HEK293 (cell line): Measurements from ENCODE around the gene LBHD1.

Source experiments
- CTCF ChIA-PET: fragments of 350-600 bp; formaldehyde crosslinking; extraction: SDS; loops from one replicate; lab custom pipeline; 2021; ENCODE audit warnings: antibody characterized with exemption; lab: Yijun Ruan, JAX
- POLR2A ChIA-PET: fragments of 300-600 bp; formaldehyde crosslinking; extraction: SDS; loops from one replicate; lab custom pipeline; 2020; ENCODE audit warnings: antibody characterized with exemption, inconsistent platforms; lab: Yijun Ruan, JAX
- H3K27ac ChIP-seq: fragments of 200-500 bp; sonication (Bioruptor generic); 2 replicates; pipeline ENCODE4 v1.5.1; 2014; ENCODE audit warnings: low read depth, low read length, control low read depth, inconsistent platforms; ENCODE audit errors: extremely low read depth
- H3K36me3 ChIP-seq, 2 experiments: fragments of 200-500 bp in 1 of 2; sonication (Bioruptor generic) in 1 of 2; 1 replicate in 1 of 2; 2 replicates in 1 of 2; pipeline ENCODE4 v1.5.1; 2014 to 2017; ENCODE audit warnings: inconsistent platforms in 2 of 2, low read length in 2 of 2; ENCODE audit not compliant: control insufficient read depth in 2 of 2, insufficient read depth in 1 of 2
- H3K4me1 ChIP-seq: fragments of 200-500 bp; sonication (Bioruptor generic); 2 replicates; pipeline ENCODE4 v1.5.1; 2014; ENCODE audit warnings: mild to moderate bottlenecking, low read length, inconsistent platforms; ENCODE audit not compliant: control insufficient read depth, insufficient read depth
- H3K4me3 ChIP-seq: 2 replicates; pipeline ENCODE4 v1.5.1; 2011; ENCODE audit warnings: low read depth, mild to moderate bottlenecking, control low read depth, low read length, moderate library complexity
- H3K9me3 ChIP-seq: fragments of 200-500 bp; sonication (Bioruptor generic); 2 replicates; pipeline ENCODE4 v1.5.1; 2014; ENCODE audit warnings: low read depth, low read length, inconsistent platforms; ENCODE audit not compliant: control insufficient read depth, insufficient read depth
- BCL11B ChIP-seq: fragments of 450-650 bp; formaldehyde crosslinking; IDR thresholded peaks from 2 replicates; pipeline ENCODE4 v1.5.1; 2016; ENCODE audit warnings: low read depth, missing biosample characterization, missing genetic modification characterization
- FEZF1 ChIP-seq: fragments of 450-650 bp; formaldehyde crosslinking; IDR thresholded peaks from 2 replicates; pipeline ENCODE4 v1.5.1; 2016; ENCODE audit warnings: missing biosample characterization, missing genetic modification characterization
- YY1 ChIP-seq: fragments of 450-650 bp; formaldehyde crosslinking; IDR thresholded peaks from 2 replicates; pipeline ENCODE4 v1.5.1; 2018; ENCODE audit warnings: missing biosample characterization, missing genetic modification characterization
- ZBTB17 ChIP-seq: fragments of 450-650 bp; formaldehyde crosslinking; IDR thresholded peaks from 2 replicates; pipeline ENCODE4 v1.5.1; 2016; ENCODE audit warnings: missing biosample characterization, missing genetic modification characterization
- ZFP37 ChIP-seq: fragments of 450-650 bp; formaldehyde crosslinking; IDR thresholded peaks from 2 replicates; pipeline ENCODE4 v1.5.1; 2016; ENCODE audit warnings: missing biosample characterization, missing genetic modification characterization
- ZNF155 ChIP-seq: fragments of 450-650 bp; formaldehyde crosslinking; IDR thresholded peaks from 2 replicates; pipeline ENCODE4 v1.5.1; 2016; ENCODE audit warnings: missing biosample characterization, missing genetic modification characterization
- ZNF169 ChIP-seq: fragments of 450-650 bp; formaldehyde crosslinking; IDR thresholded peaks from 2 replicates; pipeline ENCODE4 v1.5.1; 2016; ENCODE audit warnings: missing biosample characterization, missing genetic modification characterization
- ZNF221 ChIP-seq: fragments of 450-650 bp; formaldehyde crosslinking; IDR thresholded peaks from 2 replicates; pipeline ENCODE4 v1.5.1; 2017; ENCODE audit warnings: missing biosample characterization, missing genetic modification characterization, borderline replicate concordance
- ZNF223 ChIP-seq: fragments of 450-650 bp; formaldehyde crosslinking; IDR thresholded peaks from 2 replicates; pipeline ENCODE4 v1.5.1; 2016; ENCODE audit warnings: missing biosample characterization, missing genetic modification characterization
- ZNF23 ChIP-seq: fragments of 450-650 bp; formaldehyde crosslinking; IDR thresholded peaks from 2 replicates; pipeline ENCODE4 v1.5.1; 2016; ENCODE audit warnings: missing biosample characterization, missing genetic modification characterization, borderline replicate concordance
- ZNF394 ChIP-seq: fragments of 450-650 bp; formaldehyde crosslinking; IDR thresholded peaks from 2 replicates; pipeline ENCODE4 v1.5.1; 2016; ENCODE audit warnings: missing biosample characterization, missing genetic modification characterization, mild to moderate bottlenecking, moderate library complexity, borderline replicate concordance
- ZNF473 ChIP-seq: fragments of 450-650 bp; formaldehyde crosslinking; IDR thresholded peaks from 2 replicates; pipeline ENCODE4 v1.5.1; 2017; ENCODE audit warnings: missing biosample characterization, missing genetic modification characterization
- ZNF544 ChIP-seq: fragments of 450-650 bp; formaldehyde crosslinking; IDR thresholded peaks from 2 replicates; pipeline ENCODE4 v1.5.0; 2017; ENCODE audit warnings: missing biosample characterization, missing genetic modification characterization
- ZNF585B ChIP-seq: fragments of 450-650 bp; formaldehyde crosslinking; IDR thresholded peaks from 2 replicates; pipeline ENCODE4 v1.5.1; 2016; ENCODE audit warnings: missing biosample characterization, missing genetic modification characterization
- ZNF776 ChIP-seq: fragments of 450-650 bp; formaldehyde crosslinking; IDR thresholded peaks from 2 replicates; pipeline ENCODE4 v1.5.0; 2017; ENCODE audit warnings: missing biosample characterization, missing genetic modification characterization, borderline replicate concordance
- ZSCAN23 ChIP-seq: fragments of 450-650 bp; formaldehyde crosslinking; IDR thresholded peaks from 2 replicates; pipeline ENCODE4 v1.5.1; 2016; ENCODE audit warnings: missing biosample characterization, missing genetic modification characterization
- TF ChIP-seq, protein P1 (sequence below): sonication (generic); formaldehyde crosslinking; IDR thresholded peaks from 2 replicates; pipeline ENCODE4 v1.8.1; 2022; ENCODE audit warnings: mild to moderate bottlenecking, moderate library complexity, missing genetic modification reagents
- TF ChIP-seq, protein P2 (sequence below): fragments of 450-650 bp; formaldehyde crosslinking; IDR thresholded peaks from 2 replicates; pipeline ENCODE4 v1.5.1; 2017; ENCODE audit warnings: missing biosample characterization, missing genetic modification characterization
- TF ChIP-seq, protein P3 (sequence below): fragments of 450-650 bp; formaldehyde crosslinking; IDR thresholded peaks from 2 replicates; pipeline ENCODE4 v1.5.1; 2016; ENCODE audit warnings: missing biosample characterization, missing genetic modification characterization
- TF ChIP-seq, protein P4 (sequence below): fragments of 450-650 bp; formaldehyde crosslinking; IDR thresholded peaks from 2 replicates; pipeline ENCODE4 v1.5.1; 2017; ENCODE audit warnings: missing biosample characterization, missing genetic modification characterization
- TF ChIP-seq, protein P5 (sequence below): fragments of 450-650 bp; formaldehyde crosslinking; IDR thresholded peaks from 2 replicates; pipeline ENCODE4 v1.5.1; 2016; ENCODE audit warnings: missing biosample characterization, missing genetic modification characterization, borderline replicate concordance
- TF ChIP-seq, protein P6 (sequence below): fragments of 450-650 bp; formaldehyde crosslinking; IDR thresholded peaks from 2 replicates; pipeline ENCODE4 v1.5.1; 2016; ENCODE audit warnings: missing biosample characterization, missing genetic modification characterization
- TF ChIP-seq, protein P7 (sequence below): fragments of 450-650 bp; formaldehyde crosslinking; IDR thresholded peaks from 2 replicates; pipeline ENCODE4; 2016; ENCODE audit warnings: missing biosample characterization, missing genetic modification characterization

Gene LBHD1

DNA sequence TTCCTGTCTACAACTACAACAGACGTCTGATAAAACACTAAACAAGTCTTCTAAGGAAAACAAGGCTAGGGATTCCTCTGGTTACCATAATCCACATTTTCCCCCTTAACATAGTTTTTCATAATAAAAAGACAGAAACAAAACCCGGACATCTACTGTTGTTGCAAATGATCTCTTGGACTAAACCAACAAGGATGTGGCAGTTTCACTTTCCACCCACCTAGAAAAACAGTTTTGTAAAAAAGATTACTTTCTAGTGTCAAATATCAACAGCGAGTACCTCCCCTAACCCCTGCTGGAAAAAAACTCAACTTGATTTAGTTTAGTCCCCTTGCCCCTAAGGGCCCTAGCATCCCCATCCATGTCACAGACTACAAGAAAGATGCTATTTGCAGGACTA is 40.8 kb upstream of the LBHD1 start (continued):
- TF ChIP-seq ZNF23 (tag by site-specific recombination), result no peak
- TF ChIP-seq, protein P1, sequence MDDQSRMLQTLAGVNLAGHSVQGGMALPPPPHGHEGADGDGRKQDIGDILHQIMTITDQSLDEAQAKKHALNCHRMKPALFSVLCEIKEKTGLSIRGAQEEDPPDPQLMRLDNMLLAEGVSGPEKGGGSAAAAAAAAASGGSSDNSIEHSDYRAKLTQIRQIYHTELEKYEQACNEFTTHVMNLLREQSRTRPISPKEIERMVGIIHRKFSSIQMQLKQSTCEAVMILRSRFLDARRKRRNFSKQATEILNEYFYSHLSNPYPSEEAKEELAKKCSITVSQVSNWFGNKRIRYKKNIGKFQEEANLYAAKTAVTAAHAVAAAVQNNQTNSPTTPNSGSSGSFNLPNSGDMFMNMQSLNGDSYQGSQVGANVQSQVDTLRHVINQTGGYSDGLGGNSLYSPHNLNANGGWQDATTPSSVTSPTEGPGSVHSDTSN (CRISPR knock-in tag), result no peak
- TF ChIP-seq, protein P2, sequence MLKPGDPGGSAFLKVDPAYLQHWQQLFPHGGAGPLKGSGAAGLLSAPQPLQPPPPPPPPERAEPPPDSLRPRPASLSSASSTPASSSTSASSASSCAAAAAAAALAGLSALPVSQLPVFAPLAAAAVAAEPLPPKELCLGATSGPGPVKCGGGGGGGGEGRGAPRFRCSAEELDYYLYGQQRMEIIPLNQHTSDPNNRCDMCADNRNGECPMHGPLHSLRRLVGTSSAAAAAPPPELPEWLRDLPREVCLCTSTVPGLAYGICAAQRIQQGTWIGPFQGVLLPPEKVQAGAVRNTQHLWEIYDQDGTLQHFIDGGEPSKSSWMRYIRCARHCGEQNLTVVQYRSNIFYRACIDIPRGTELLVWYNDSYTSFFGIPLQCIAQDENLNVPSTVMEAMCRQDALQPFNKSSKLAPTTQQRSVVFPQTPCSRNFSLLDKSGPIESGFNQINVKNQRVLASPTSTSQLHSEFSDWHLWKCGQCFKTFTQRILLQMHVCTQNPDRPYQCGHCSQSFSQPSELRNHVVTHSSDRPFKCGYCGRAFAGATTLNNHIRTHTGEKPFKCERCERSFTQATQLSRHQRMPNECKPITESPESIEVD (tag by site-specific recombination), result 0 out of 2 replicates have a peak, but pooled peaks have one; percentile 17
- TF ChIP-seq, protein P3, sequence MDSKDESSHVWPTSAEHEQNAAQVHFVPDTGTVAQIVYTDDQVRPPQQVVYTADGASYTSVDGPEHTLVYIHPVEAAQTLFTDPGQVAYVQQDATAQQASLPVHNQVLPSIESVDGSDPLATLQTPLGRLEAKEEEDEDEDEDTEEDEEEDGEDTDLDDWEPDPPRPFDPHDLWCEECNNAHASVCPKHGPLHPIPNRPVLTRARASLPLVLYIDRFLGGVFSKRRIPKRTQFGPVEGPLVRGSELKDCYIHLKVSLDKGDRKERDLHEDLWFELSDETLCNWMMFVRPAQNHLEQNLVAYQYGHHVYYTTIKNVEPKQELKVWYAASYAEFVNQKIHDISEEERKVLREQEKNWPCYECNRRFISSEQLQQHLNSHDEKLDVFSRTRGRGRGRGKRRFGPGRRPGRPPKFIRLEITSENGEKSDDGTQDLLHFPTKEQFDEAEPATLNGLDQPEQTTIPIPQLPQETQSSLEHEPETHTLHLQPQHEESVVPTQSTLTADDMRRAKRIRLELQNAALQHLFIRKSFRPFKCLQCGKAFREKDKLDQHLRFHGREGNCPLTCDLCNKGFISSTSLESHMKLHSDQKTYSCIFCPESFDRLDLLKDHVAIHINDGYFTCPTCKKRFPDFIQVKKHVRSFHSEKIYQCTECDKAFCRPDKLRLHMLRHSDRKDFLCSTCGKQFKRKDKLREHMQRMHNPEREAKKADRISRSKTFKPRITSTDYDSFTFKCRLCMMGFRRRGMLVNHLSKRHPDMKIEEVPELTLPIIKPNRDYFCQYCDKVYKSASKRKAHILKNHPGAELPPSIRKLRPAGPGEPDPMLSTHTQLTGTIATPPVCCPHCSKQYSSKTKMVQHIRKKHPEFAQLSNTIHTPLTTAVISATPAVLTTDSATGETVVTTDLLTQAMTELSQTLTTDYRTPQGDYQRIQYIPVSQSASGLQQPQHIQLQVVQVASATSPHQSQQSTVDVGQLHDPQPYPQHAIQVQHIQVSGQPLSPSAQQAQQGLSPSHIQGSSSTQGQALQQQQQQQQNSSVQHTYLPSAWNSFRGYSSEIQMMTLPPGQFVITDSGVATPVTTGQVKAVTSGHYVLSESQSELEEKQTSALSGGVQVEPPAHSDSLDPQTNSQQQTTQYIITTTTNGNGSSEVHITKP (tag by site-specific recombination), result 0 out of 2 replicates have a peak, but pooled peaks have one; percentile 29
- no peak for TF ChIP-seq ZNF223 (tag by site-specific recombination)
- no peak for TF ChIP-seq ZNF585B
- TF ChIP-seq, protein P4, sequence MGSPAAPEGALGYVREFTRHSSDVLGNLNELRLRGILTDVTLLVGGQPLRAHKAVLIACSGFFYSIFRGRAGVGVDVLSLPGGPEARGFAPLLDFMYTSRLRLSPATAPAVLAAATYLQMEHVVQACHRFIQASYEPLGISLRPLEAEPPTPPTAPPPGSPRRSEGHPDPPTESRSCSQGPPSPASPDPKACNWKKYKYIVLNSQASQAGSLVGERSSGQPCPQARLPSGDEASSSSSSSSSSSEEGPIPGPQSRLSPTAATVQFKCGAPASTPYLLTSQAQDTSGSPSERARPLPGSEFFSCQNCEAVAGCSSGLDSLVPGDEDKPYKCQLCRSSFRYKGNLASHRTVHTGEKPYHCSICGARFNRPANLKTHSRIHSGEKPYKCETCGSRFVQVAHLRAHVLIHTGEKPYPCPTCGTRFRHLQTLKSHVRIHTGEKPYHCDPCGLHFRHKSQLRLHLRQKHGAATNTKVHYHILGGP (tag by site-specific recombination), result no peak
- TF ChIP-seq ZNF394 (tag by site-specific recombination), result no peak
- no peak for TF ChIP-seq ZNF221 (tag by site-specific recombination)
- no peak for TF ChIP-seq ZNF544 (tag by site-specific recombination)
- TF ChIP-seq ZSCAN23, result no peak
- no peak for TF ChIP-seq BCL11B (tag by site-specific recombination)

DNA sequence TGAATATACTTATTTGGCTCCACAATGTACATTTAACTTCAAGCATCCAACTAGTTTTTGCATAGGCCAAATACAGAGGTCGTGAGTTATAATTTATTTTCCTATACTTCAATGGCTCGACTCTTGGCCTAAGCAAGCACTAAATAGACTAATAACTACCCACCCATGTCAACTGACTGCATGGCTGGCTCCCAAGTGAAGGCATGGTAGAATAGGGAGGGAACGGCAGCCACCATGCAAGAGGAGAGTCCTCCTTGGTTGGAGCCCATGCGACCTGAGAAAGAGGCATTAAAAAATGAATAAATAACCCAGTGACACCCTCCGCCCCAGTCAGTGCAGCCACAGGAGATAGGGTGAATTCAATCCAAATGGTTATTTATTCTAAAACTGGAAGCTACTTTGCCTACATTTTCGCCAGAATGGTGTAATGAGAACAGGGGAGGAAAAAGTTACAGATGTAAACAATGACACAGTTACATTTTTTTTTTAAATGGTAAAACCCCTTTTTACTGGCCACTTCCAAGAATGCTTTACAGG is 40.3 kb upstream of the LBHD1 start:
- Histone ChIP-seq H3K9me3 (no peaks in the 10 kb centered on the region), H3K36me3 (peaks cover 10 to 97% of the 10 kb centered on the region in 2 experiments), H3K4me3 (no peak overlapping the region), H3K27ac (no peak overlapping the region), H3K4me1 (no peaks in the 10 kb centered on the region)
- ChIA-PET CTCF (interaction anchor here (0.7 kb wide), 1 partner anchor 11 kb away, joined by 3 read pairs; no protein-coding TSS in a partner anchor), POLR2A (no interaction called here)
- TF ChIP-seq ZNF155 (tag by site-specific recombination) (no peak), YY1 (tag by site-specific recombination) (no peak), ZNF169 (tag by site-specific recombination) (no peak), FEZF1 (no peak), ZSCAN23 (no peak), ZFP37 (tag by site-specific recombination) (no peak), ZBTB17 (tag by site-specific recombination) (no peak), ZNF776 (no peak), ZNF473 (tag by site-specific recombination) (no peak)
- TF ChIP-seq, protein P2 (tag by site-specific recombination), result no peak
- TF ChIP-seq, protein P5, sequence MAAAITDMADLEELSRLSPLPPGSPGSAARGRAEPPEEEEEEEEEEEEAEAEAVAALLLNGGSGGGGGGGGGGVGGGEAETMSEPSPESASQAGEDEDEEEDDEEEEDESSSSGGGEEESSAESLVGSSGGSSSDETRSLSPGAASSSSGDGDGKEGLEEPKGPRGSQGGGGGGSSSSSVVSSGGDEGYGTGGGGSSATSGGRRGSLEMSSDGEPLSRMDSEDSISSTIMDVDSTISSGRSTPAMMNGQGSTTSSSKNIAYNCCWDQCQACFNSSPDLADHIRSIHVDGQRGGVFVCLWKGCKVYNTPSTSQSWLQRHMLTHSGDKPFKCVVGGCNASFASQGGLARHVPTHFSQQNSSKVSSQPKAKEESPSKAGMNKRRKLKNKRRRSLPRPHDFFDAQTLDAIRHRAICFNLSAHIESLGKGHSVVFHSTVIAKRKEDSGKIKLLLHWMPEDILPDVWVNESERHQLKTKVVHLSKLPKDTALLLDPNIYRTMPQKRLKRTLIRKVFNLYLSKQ (tag by site-specific recombination), result no peak
- TF ChIP-seq, protein P6, sequence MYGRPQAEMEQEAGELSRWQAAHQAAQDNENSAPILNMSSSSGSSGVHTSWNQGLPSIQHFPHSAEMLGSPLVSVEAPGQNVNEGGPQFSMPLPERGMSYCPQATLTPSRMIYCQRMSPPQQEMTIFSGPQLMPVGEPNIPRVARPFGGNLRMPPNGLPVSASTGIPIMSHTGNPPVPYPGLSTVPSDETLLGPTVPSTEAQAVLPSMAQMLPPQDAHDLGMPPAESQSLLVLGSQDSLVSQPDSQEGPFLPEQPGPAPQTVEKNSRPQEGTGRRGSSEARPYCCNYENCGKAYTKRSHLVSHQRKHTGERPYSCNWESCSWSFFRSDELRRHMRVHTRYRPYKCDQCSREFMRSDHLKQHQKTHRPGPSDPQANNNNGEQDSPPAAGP, result no peak
- TF ChIP-seq, protein P7, sequence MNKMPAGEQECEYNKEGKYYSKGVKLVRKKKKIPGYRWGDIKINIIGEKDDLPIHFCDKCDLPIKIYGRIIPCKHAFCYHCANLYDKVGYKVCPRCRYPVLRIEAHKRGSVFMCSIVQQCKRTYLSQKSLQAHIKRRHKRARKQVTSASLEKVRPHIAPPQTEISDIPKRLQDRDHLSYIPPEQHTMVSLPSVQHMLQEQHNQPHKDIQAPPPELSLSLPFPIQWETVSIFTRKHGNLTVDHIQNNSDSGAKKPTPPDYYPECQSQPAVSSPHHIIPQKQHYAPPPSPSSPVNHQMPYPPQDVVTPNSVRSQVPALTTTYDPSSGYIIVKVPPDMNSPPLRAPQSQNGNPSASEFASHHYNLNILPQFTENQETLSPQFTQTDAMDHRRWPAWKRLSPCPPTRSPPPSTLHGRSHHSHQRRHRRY, result no peak
